GM18508 (cell line): Measurements from ENCODE around the gene SERGEF.

Experiments used
- ATAC-seq: cut with Tn5 transposase; IDR thresholded peaks from one replicate; pipeline ENCODE4 v1.9.1; 2021; ENCODE audit warnings: moderate number of reproducible peaks; ENCODE audit not compliant: insufficient read depth, unreplicated experiment

Gene SERGEF

GRCh38 chr11:17762309-17762974 lies 250.4 kb downstream of the SERGEF start:
- ATAC-seq = no peak

DNA sequence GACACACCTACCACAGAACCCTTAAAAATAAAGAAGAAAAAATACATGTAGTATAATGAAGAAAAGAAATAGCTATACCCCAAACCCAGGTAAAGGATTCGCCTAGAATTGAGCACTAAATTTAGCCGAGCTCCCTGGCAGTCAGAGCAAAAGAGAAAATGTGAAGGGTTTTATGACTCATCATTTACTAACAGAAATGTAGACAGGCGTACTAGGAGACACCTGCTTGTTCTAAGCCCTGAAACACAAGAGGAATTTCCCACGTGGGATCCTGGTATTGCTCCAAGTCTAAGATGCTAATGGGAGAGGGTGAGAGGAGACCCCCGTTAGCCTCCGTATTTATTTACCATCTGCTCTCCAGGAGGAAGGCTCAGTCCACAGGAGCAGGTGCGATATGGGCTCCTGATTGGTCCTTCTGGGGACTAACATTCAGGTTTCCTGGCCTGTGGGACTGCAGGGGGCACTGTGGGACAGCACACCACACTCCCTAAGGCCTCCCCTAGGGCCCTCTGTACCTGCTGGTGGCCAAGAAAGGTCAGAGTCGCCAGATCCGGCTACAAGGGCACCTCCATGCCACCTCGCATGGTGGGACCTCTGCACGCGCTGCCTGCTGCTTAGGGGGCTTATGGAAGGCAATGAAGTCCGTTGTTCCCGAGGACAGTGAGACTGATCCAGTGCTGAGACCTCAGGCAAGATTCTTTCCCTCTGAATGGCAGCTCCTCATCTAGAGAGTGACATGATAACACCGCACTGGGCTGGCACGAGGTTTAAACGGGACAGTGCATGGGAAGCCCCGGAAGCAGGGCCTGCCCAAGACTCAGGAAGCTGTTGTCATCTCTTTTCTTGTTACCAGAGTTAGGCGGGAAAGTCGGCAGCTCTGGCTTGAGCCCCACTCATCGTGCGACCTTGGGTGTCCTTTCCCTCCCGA lies 252.5 kb downstream of the SERGEF start:
- no peak for ATAC-seq

DNA sequence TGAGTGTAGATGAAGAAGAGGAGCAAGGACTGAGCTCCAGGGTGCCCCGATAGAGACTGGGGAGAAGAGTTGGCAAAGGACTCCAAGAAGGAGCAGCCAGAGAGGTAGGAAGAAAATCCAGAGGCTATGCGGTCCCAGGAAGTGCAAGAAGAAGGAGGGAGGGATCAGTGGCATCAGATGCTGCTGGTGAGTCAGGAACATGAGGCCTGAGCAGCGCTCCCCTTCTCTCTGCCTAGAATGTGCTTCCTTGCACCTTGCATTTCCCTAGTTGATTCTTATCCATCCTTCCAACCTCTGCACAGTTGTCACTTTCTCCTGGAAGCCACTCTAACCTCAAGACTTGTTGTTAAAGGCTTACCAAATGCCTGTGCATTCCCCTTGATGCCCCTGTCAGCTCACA lies 257.0 kb downstream of the SERGEF start:
- ATAC-seq = no peak

DNA sequence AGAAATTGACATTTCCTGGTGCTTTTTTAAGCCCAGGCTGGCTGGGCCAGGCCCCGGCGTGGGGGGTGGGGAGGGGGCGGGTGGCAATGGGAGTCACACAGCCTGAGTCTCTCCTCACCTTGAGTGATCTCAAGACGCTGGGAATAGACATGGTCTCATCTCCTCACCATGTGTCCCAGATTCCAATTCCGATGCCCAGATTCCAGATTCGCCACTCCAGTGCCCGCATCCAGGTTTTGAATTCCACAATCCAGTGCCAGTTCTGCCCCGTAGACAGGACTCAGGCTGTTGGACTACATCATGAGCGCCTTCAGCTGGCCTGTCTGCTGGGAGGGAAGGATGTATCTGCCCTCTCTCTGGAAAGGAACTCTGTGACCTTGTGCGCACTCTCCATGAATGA lies 259.2 kb downstream of the SERGEF start:
- ATAC-seq = no peak

DNA sequence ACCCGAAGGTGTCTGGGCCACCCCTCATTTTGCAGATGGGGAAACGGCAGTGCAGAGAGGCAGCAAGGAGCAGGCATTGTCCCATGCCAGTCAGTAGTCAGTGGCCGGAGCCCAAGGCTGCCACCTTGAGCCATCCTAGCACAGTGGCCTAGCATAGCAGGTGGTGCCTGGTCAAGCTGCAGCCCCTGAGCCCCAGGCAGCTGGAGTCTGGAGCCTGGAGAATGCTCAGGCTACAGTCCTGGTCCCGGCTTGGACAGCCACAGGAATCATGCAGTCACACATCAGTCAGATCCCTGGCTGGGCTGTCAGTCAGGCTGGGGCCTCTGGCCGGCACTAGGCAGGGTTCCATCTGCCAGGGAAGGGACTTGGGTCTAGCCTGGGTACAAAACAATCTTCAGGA lies 259.7 kb downstream of the SERGEF start:
- ATAC-seq = no peak

DNA sequence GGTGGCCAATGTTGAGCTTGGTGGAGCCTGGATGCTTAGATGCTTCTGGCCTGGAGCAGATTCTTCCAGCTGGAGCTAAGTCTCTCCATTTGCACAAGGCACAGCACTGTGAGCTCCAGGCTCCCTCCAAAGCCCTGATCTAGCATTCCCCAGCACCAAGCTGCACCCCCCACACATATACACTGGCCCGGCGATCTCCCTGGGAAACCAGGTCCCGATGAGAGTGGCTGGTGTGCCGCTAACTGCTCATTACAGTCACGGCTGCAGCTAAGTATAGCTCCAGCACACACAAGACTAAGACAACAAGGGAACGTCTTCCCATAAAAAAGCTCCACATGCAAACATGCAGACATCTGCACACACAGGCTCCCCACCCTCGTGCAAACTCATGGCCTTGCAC lies 260.7 kb downstream of the SERGEF start:
- ATAC-seq = no peak

- no peak for ATAC-seq
Observed at GRCh38 chr11:17751558-17751957, 261.3 kb downstream of the SERGEF start.

DNA sequence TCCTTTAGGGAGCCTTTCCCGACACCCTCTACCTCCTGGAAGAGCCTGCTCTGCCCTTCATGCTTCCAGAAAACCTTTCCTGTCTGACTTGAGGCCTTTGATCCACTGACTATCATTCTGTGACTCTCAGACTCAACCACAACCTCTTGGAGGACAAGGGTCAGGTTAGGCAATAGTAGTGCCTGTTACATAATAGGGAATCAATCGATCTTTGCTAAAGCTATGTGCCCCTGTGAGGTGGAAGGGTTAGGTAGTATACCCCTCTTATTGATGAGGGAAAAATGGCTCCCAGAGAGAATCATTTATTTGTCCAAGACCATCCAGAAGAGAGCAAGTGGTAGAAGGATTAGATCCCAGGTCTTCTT lies 262.1 kb downstream of the SERGEF start:
- no peak for ATAC-seq

DNA sequence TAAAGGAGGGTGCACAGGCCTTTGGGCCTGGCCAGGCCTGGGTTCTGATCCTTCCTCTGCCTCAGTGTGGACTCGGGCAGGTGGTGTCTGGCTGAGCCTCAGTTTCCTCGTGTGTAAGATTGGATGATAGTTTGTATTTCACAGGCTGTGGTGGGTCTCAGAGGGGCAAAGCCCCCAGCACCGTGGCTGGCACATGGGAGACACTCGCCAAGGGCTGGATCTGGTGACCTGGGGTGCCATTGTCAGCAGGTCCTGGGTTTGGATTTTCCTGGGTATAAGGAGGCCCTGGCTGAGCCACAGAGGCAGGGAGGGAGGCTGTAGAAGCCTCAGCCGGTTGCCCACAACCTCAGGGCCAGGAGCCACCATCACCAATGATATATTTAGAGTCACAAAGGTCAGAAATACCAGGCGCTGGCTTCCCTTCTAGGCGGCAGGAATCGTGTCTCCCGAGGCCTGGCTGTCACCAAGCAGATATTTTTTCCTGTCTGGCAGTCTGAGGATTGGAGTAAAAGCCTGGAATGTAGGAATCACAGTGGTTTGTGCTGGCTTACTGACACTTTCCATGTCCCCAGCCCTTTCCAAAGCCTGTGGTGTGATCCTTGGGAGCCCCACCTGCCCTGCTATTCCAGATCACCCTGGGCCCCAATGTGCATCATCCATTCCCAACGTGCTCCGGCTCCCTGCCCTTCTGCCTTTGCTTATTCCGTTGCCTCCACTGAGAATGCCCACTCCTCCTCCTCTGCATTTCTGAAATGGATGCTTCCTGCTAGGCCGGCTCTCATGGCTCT lies 262.6 kb downstream of the SERGEF start:
- no peak for ATAC-seq

DNA sequence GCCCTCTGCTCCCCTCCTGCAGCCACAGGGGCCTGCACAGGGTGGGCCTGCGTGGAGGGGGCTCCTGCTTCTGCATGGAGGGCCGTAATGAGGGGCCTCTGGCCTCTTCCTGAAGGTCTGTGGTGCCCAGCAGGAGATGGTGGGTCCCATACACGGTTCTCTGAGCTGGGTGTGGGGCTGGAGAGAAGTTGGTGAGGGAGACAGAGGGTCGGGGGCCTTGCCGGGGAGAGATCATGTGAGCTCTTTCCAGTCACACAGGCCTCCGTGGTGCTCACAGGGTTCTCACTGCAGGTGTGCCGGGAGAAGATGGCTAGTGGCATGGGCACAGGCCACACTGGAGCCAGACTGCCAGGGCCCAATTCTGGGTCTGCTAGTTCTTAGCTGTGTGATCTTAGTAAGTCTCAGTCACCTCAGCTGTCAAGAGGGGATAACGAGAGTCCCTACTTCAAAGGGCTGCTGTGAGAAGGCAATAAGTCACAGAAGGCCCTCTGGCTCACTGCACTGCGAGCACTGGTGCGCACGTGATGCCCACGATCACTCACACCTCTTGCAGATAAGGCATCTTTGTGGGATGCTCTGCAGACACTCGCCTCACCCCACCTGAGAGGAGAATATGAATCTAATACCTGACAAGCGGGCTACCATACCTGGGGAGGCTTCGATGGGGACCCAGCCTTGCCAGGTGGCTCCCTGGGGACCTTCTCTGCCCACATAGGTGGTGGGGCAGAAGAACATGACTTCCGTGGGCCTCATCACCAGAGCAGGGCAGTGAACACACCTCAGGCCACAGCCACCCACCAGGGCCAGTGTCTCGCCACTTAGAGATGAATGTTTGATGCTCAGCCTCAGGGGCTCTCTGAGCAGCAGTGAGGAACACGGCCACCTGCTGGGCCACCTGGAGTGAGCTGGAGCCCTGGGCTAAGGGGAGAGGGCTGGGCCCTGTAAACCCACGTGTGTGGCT lies 263.8 kb downstream of the SERGEF start:
- no peak for ATAC-seq

GRCh38 chr11:17748044-17748443 lies 264.8 kb downstream of the SERGEF start:
- ATAC-seq = no peak

- ATAC-seq = no peak
Observed at GRCh38 chr11:17747131-17747955, 265.5 kb downstream of the SERGEF start.

- no peak for ATAC-seq
Observed at GRCh38 chr11:17746096-17746495, 266.8 kb downstream of the SERGEF start.

- ATAC-seq = no peak
Observed at GRCh38 chr11:17745023-17745772, 267.6 kb downstream of the SERGEF start.

- ATAC-seq = no peak
Observed at GRCh38 chr11:17744151-17744940, 268.5 kb downstream of the SERGEF start.

GRCh38 chr11:17743808-17744119 lies 269.1 kb downstream of the SERGEF start:
- ATAC-seq = no peak

DNA sequence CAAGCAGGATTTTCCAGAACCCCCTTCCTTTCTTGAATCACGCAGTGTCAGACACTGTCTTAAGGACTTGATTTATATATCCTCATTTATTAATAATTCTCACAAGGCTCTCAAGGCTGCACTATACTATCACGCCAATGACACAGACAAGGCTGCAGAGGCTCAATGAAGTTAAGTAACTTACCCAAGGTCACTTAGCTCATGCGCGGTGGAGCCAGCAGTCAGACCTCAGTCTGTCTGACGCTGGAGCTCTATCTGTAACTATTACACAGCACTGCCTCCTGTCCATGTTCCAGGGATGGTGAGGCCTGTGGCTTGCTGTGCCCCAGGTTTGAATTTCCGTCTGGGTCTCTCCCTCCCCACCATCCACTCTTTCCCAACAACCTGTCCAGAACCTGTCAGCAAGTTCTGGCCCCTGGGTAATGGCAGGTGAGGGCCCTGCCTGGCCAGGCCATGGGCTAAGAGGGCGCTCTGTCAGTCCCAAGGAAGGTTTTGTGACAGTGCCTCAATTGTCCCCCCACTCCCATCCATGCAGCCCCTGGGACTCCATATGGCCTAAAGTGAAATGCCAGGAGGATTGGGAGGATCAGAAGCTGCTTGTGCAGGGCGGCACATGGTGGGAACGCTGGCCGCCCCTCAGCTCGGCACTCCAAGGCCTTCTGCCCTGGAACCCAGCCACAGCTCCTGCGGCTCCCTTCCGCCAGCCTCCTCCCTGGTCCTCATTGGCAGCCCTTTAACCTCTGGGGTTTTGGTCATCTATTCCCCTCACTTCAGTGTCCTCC lies 269.6 kb downstream of the SERGEF start:
- ATAC-seq = no peak
